ENCODE measurements around the gene DAB2. TPM values are rescaled to one million over a fixed set of nuclear protein-coding genes. Genes with fewer than 3 reads are reported as not detected.

Gene DAB2
- polyA plus RNA-seq, 1 donor (not counting 4 experiments of a cell fraction or from before 2014, with no cell fraction given) = 10.4 TPM

DNA sequence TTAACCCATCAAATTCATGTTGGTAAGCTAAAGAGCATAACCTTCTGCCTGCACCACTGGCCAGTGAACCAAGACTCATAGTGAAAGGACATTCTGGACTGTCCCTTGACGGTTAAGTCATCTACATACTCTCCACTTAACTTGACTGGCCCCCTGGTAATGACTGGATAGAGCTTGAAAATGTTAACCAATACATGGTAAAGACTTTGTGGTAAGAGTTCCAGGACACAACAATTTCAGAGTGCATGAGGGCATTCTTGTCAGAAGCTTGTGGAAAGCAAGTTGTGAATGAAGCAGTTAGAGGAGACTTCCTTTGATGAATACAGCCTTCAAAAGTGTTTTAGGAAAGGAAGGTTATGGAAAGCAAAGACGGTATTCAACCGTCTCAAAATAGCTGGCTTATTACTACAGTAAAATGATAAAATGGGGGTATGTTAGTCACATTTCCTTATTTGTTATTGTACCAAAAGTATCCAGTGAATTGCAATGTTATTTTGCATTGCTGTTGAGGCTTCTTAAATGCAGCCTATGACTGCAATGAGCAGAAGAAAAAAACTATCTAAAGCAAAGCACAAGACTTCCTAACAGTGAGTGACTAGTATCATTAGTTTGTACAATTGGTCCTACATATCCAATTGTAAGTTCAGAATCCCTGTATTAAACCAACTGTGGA, 47.2 kb upstream of the DAB2 start:
- Histone ChIP-seq H2AFZ (ENCODE audit: control insufficient read depth, low read length) (no peak overlapping the region), H4K20me1 (ENCODE audit: control insufficient read depth, extremely low read depth, insufficient read depth, low read length) (no peaks in the 10 kb centered on the region), H3K9me1 (ENCODE audit: control insufficient read depth, extremely low read depth, insufficient read depth, low read length) (no peaks in the 10 kb centered on the region), H3K36me3 (ENCODE audit: control insufficient read depth in 2 of 2, extremely low read depth in 1 of 2, insufficient read depth in 2 of 2, low read length in 2 of 2) (no peaks in the 10 kb centered on the region), H3K27ac (ENCODE audit: control insufficient read depth, insufficient read depth, low read length) (no peak overlapping the region), H3K4me1 (ENCODE audit: control insufficient read depth, extremely low read depth, insufficient read depth, low read length) (no peaks in the 10 kb centered on the region), H3K9me3 (ENCODE audit: control insufficient read depth, low read depth, low read length) (no peaks in the 10 kb centered on the region), H3K27me3 (ENCODE audit: control insufficient read depth, extremely low read depth, insufficient read depth, low read length) (no peaks in the 10 kb centered on the region), H3K4me3 (ENCODE audit: control insufficient read depth in 2 of 3, extremely low read depth in 1 of 3, insufficient read depth in 2 of 3, low read depth in 1 of 3, low read length in 3 of 3) (no peak overlapping the region), H3K79me2 (ENCODE audit: control insufficient read depth, insufficient read depth, low read length) (no peaks in the 10 kb centered on the region), H3K4me2 (ENCODE audit: control insufficient read depth, extremely low read depth, insufficient read depth, low read depth, low read length) (no peak overlapping the region), H3K9ac (ENCODE audit: control insufficient read depth, extremely low read depth, insufficient read depth, low read length) (no peak overlapping the region)
- dilution Hi-C loops (cut with MboI; ENCODE audit: extremely low pct_ligation_motif_present, low sequenced_read_pairs) = no loop called here
- DNase-seq (ENCODE audit: low read depth, low spot score) (no peak), FAIRE-seq (no peak)
- no peak for TF ChIP-seq EZH2 (IDR thresholded peaks at IDR 0.05; ENCODE audit: low read length)
- TF ChIP-seq, protein P1, sequence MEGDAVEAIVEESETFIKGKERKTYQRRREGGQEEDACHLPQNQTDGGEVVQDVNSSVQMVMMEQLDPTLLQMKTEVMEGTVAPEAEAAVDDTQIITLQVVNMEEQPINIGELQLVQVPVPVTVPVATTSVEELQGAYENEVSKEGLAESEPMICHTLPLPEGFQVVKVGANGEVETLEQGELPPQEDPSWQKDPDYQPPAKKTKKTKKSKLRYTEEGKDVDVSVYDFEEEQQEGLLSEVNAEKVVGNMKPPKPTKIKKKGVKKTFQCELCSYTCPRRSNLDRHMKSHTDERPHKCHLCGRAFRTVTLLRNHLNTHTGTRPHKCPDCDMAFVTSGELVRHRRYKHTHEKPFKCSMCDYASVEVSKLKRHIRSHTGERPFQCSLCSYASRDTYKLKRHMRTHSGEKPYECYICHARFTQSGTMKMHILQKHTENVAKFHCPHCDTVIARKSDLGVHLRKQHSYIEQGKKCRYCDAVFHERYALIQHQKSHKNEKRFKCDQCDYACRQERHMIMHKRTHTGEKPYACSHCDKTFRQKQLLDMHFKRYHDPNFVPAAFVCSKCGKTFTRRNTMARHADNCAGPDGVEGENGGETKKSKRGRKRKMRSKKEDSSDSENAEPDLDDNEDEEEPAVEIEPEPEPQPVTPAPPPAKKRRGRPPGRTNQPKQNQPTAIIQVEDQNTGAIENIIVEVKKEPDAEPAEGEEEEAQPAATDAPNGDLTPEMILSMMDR (optimal IDR thresholded peaks at IDR 0.05 in 1 of 3, IDR thresholded peaks at IDR 0.05 in 1 of 3, conservative IDR thresholded peaks at IDR 0.05 in 1 of 3; ENCODE audit: extremely low read depth in 1 of 3, insufficient read depth in 2 of 3, low read length in 3 of 3) = no peak

DNA sequence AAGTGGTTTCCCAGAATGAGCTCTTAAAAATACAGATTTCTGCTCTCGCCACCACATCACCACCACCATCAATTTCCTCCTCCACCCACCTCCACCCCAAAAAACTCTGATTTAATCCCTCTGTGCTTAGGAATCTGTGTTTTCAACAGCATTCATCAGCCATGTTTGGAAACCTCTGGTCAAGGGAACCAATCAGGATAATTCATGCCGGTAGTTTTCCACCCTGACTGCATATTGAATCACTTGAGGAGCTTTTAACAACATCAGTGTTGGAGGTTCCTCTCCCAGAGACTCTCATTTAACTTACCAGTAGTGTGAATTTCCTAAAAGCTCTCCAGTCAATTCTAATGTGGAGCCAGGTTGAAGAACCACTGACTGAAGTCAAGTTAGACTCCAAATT, 46.0 kb upstream of the DAB2 start:
- DNase-seq (ENCODE audit: low read depth, low spot score) (no peak), FAIRE-seq (no peak)
- Histone ChIP-seq H3K4me2 (ENCODE audit: control insufficient read depth, extremely low read depth, insufficient read depth, low read depth, low read length) (no peak overlapping the region), H3K9me1 (ENCODE audit: control insufficient read depth, extremely low read depth, insufficient read depth, low read length) (no peaks in the 10 kb centered on the region), H3K9ac (ENCODE audit: control insufficient read depth, extremely low read depth, insufficient read depth, low read length) (no peak overlapping the region), H3K4me1 (ENCODE audit: control insufficient read depth, extremely low read depth, insufficient read depth, low read length) (no peaks in the 10 kb centered on the region), H3K27me3 (ENCODE audit: control insufficient read depth, extremely low read depth, insufficient read depth, low read length) (no peaks in the 10 kb centered on the region), H3K36me3 (ENCODE audit: control insufficient read depth in 2 of 2, extremely low read depth in 1 of 2, insufficient read depth in 2 of 2, low read length in 2 of 2) (no peaks in the 10 kb centered on the region), H4K20me1 (ENCODE audit: control insufficient read depth, extremely low read depth, insufficient read depth, low read length) (no peaks in the 10 kb centered on the region), H2AFZ (ENCODE audit: control insufficient read depth, low read length) (no peak overlapping the region), H3K9me3 (ENCODE audit: control insufficient read depth, low read depth, low read length) (no peaks in the 10 kb centered on the region), H3K4me3 (ENCODE audit: control insufficient read depth in 2 of 3, extremely low read depth in 1 of 3, insufficient read depth in 2 of 3, low read depth in 1 of 3, low read length in 3 of 3) (no peak overlapping the region), H3K27ac (ENCODE audit: control insufficient read depth, insufficient read depth, low read length) (no peak overlapping the region), H3K79me2 (ENCODE audit: control insufficient read depth, insufficient read depth, low read length) (no peaks in the 10 kb centered on the region)
- TF ChIP-seq EZH2 (IDR thresholded peaks at IDR 0.05; ENCODE audit: low read length) = no peak
- TF ChIP-seq, protein P1 (optimal IDR thresholded peaks at IDR 0.05 in 1 of 3, IDR thresholded peaks at IDR 0.05 in 1 of 3, conservative IDR thresholded peaks at IDR 0.05 in 1 of 3; ENCODE audit: extremely low read depth in 1 of 3, insufficient read depth in 2 of 3, low read length in 3 of 3) = no peak
- dilution Hi-C loops (cut with MboI; ENCODE audit: extremely low pct_ligation_motif_present, low sequenced_read_pairs) = no loop called here
